WTC11 (cell line): ENCODE data around the gene SNTA1. TPM values are rescaled to one million over a fixed set of nuclear protein-coding genes. Genes with fewer than 3 reads are reported as not detected.

Experiments
- ATAC-seq: fragments of 200-7000 bp; cut with Tn5 transposase; 2 replicates; pipeline ENCODE4 v1.10.0; 2021; ENCODE audit warnings: mild to moderate bottlenecking, moderate library complexity
- CTCF ChIA-PET: fragments of 300-600 bp; sonication (Branson Sonifier 250); formaldehyde crosslinking; loops from one replicate; lab custom pipeline; 2021; ENCODE audit warnings: antibody characterized with exemption; lab: Charles Lee
- POLR2A ChIA-PET: fragments of 350-600 bp; sonication (Branson Sonifier 250); formaldehyde crosslinking; loops from one replicate; lab custom pipeline; 2021; ENCODE audit warnings: antibody characterized with exemption; lab: Charles Lee
- DNase-seq: peaks from one replicate; pipeline ENCODE4 v3.0.0; 2021; ENCODE audit warnings: low spot score
- H3K27ac Mint-ChIP-seq: 2 replicates; pipeline ENCODE4 v1.8.0; 2021; ENCODE audit warnings: mixed read lengths
- H3K27me3 Mint-ChIP-seq: 2 replicates; pipeline ENCODE4 v1.8.0; 2021; ENCODE audit warnings: low read depth, mild to moderate bottlenecking, moderate library complexity, mixed read lengths
- H3K36me3 Mint-ChIP-seq: 2 replicates; pipeline ENCODE4 v1.8.0; 2021; ENCODE audit warnings: mixed read lengths
- H3K4me1 Mint-ChIP-seq: 2 replicates; pipeline ENCODE4 v1.8.0; 2022; ENCODE audit warnings: mixed read lengths
- H3K4me3 Mint-ChIP-seq: 2 replicates; pipeline ENCODE4 v1.8.0; 2021; ENCODE audit warnings: mild to moderate bottlenecking, moderate library complexity, mixed read lengths
- H3K9me3 Mint-ChIP-seq: 2 replicates; pipeline ENCODE4 v1.8.0; 2021; ENCODE audit warnings: mixed read lengths
- ATF2 ChIP-seq: sonication (generic); formaldehyde crosslinking; IDR thresholded peaks from 2 replicates; pipeline ENCODE4 v1.8.1; 2022; ENCODE audit warnings: low read depth, missing genetic modification reagents, borderline replicate concordance
- ATF6 ChIP-seq: sonication (generic); formaldehyde crosslinking; IDR thresholded peaks from 2 replicates; pipeline ENCODE4 v1.8.1; 2023; ENCODE audit warnings: mild to moderate bottlenecking, missing genetic modification reagents
- CREM ChIP-seq: sonication (generic); formaldehyde crosslinking; IDR thresholded peaks from 2 replicates; pipeline ENCODE4 v1.8.1; 2022; ENCODE audit warnings: mild to moderate bottlenecking, missing genetic modification reagents, moderate library complexity
- GTF2I ChIP-seq: fragments of 250-450 bp; sonication (Bioruptor Pico); conservative IDR thresholded peaks from 2 replicates; pipeline ENCODE4 v1.4.0; 2021; ENCODE audit warnings: mild to moderate bottlenecking
- IRF1 ChIP-seq: sonication (generic); formaldehyde crosslinking; IDR thresholded peaks from 2 replicates; pipeline ENCODE4 v1.8.0; 2023; ENCODE audit warnings: missing genetic modification reagents
- JAZF1 ChIP-seq: fragments of 250-450 bp; sonication (Bioruptor Pico); IDR thresholded peaks from 2 replicates; pipeline ENCODE4 v1.9.0; 2021; ENCODE audit warnings: moderate library complexity, mild to moderate bottlenecking, inconsistent platforms
- KAT7 ChIP-seq: sonication (generic); formaldehyde crosslinking; IDR thresholded peaks from 2 replicates; pipeline ENCODE4 v1.8.1; 2023; ENCODE audit warnings: missing genetic modification reagents, mild to moderate bottlenecking, borderline replicate concordance
- MXD4 ChIP-seq: fragments of 250-450 bp; sonication (Bioruptor Pico); IDR thresholded peaks from 2 replicates; pipeline ENCODE4 v1.8.0; 2021; ENCODE audit warnings: mild to moderate bottlenecking, moderate library complexity, borderline replicate concordance
- NFATC4 ChIP-seq: fragments of 250-450 bp; sonication (Bioruptor Pico); IDR thresholded peaks from 2 replicates; pipeline ENCODE4 v1.9.0; 2021; ENCODE audit warnings: mild to moderate bottlenecking
- NR2C2 ChIP-seq: sonication (generic); formaldehyde crosslinking; IDR thresholded peaks from 2 replicates; pipeline ENCODE4 v1.8.0; 2022; ENCODE audit warnings: mild to moderate bottlenecking, missing genetic modification reagents
- OVOL2 ChIP-seq: fragments of 250-450 bp; sonication (Bioruptor Pico); IDR thresholded peaks from 2 replicates; pipeline ENCODE4 v1.9.0; 2021; ENCODE audit warnings: mild to moderate bottlenecking, borderline replicate concordance
- PREB ChIP-seq: sonication (generic); formaldehyde crosslinking; IDR thresholded peaks from 2 replicates; pipeline ENCODE4 v1.8.1; 2022; ENCODE audit warnings: mild to moderate bottlenecking, missing genetic modification reagents, moderate library complexity, borderline replicate concordance
- RORB ChIP-seq: fragments of 250-450 bp; sonication (Bioruptor Pico); IDR thresholded peaks from 2 replicates; pipeline ENCODE4 v1.9.0; 2021; ENCODE audit warnings: mild to moderate bottlenecking
- TEAD1 ChIP-seq: sonication (generic); formaldehyde crosslinking; IDR thresholded peaks from 2 replicates; pipeline ENCODE4 v1.8.0; 2022; ENCODE audit warnings: mild to moderate bottlenecking, missing genetic modification reagents
- USF1 ChIP-seq: sonication (generic); formaldehyde crosslinking; IDR thresholded peaks from 2 replicates; pipeline ENCODE4 v1.8.0; 2022; ENCODE audit warnings: mild to moderate bottlenecking, missing genetic modification reagents
- ZBTB43 ChIP-seq: sonication (generic); formaldehyde crosslinking; IDR thresholded peaks from 2 replicates; pipeline ENCODE4 v1.8.1; 2023; ENCODE audit warnings: mild to moderate bottlenecking, missing genetic modification reagents
- ZNF396 ChIP-seq: fragments of 250-450 bp; sonication (Bioruptor Pico); IDR thresholded peaks from 2 replicates; pipeline ENCODE4 v1.8.0; 2021; ENCODE audit warnings: mild to moderate bottlenecking, moderate library complexity, borderline replicate concordance
- ZNF423 ChIP-seq: fragments of 250-450 bp; sonication (Bioruptor Pico); IDR thresholded peaks from 2 replicates; pipeline ENCODE4 v2.1.2; 2022; ENCODE audit warnings: mild to moderate bottlenecking, moderate library complexity
- ZNF671 ChIP-seq: fragments of 250-450 bp; sonication (Bioruptor Pico); IDR thresholded peaks from 2 replicates; pipeline ENCODE4 v1.8.0; 2021; ENCODE audit warnings: mild to moderate bottlenecking
- total RNA-seq: library from RNA; stranded (reverse); gene quantifications from 3 replicates; pipeline ENCODE4 v1.2.3, GENCODE V29; 2021

Gene SNTA1
- total RNA-seq, 1 experiment from 2014 or later: 5.3 TPM

- DNase-seq (no peak), ATAC-seq (no peak)
- CTCF ChIA-PET: interaction anchor here (1.1 kb wide), 1 partner anchor 208 kb away, joined by 3 read pairs; no protein-coding TSS in a partner anchor
- TF ChIP-seq IRF1 (CRISPR knock-in tag) (no peak), OVOL2 (no peak), ATF2 (no peak), ZNF423 (CRISPR knock-in tag) (no peak), CREM (CRISPR knock-in tag) (no peak), MXD4 (CRISPR knock-in tag) (no peak), GTF2I (no peak), PREB (CRISPR knock-in tag) (no peak), JAZF1 (CRISPR knock-in tag) (no peak), ZBTB43 (CRISPR knock-in tag) (no peak), ZNF671 (CRISPR knock-in tag) (no peak), ZNF396 (CRISPR knock-in tag) (no peak), NFATC4 (CRISPR knock-in tag) (no peak), RORB (CRISPR knock-in tag) (no peak), KAT7 (CRISPR knock-in tag) (no peak), USF1 (CRISPR knock-in tag) (no peak), NR2C2 (CRISPR knock-in tag) (no peak), TEAD1 (CRISPR knock-in tag) (no peak), ATF6 (CRISPR knock-in tag) (no peak)
- Mint-ChIP-seq H3K27ac (no peak overlapping the region), H3K36me3 (no peaks in the 10 kb centered on the region), H3K27me3 (peaks cover 29% of the 10 kb centered on the region), H3K4me3 (no peak overlapping the region), H3K4me1 (peaks cover 10% of the 10 kb centered on the region), H3K9me3 (no peaks in the 10 kb centered on the region)
- POLR2A ChIA-PET: interaction anchor here (0.7 kb wide), 1 partner anchor 205 kb away, joined by 3 read pairs; no protein-coding TSS in a partner anchor
These were observed 16.0 kb upstream of the SNTA1 start for GRCh38 chr20:33459599-33459998.
